SK-N-SH treated with all-trans-retinoic acid at 6 μM for 48 hours (cell line): ENCODE measurements around the gene PDGFRB.

Experiments
- ARNTL ChIP-seq: fragments of 450-650 bp; formaldehyde crosslinking; IDR thresholded peaks from 2 replicates; pipeline ENCODE4 v1.5.0; 2020; ENCODE audit warnings: low read depth, mild to moderate bottlenecking, moderate library complexity, borderline replicate concordance
- BACH2 ChIP-seq: fragments of 250-450 bp; sonication (Bioruptor Pico); IDR thresholded peaks from 2 replicates; pipeline ENCODE4 v1.9.0; 2021; ENCODE audit warnings: mild to moderate bottlenecking, borderline replicate concordance
- ZC3H10 ChIP-seq: fragments of 250-450 bp; sonication (Bioruptor Pico); IDR thresholded peaks from 2 replicates; pipeline ENCODE4 v1.5.1; 2021; ENCODE audit warnings: mild to moderate bottlenecking, moderate library complexity
- TF ChIP-seq, protein P1 (sequence below): fragments of 250-450 bp; sonication (Bioruptor Pico); IDR thresholded peaks from 2 replicates; pipeline ENCODE4 v1.8.0; 2021; ENCODE audit warnings: low read depth, mild to moderate bottlenecking, moderate library complexity, borderline replicate concordance
- TF ChIP-seq, protein P2 (sequence below): fragments of 250-450 bp; sonication (Bioruptor Pico); IDR thresholded peaks from 2 replicates; pipeline ENCODE4 v1.8.0; 2020; ENCODE audit warnings: mild to moderate bottlenecking, moderate library complexity, borderline replicate concordance

GRCh38 chr5:150082889-150083288 lies 72.8 kb downstream of the PDGFRB start:
- TF ChIP-seq BACH2 (CRISPR knock-in tag) (no peak), ZC3H10 (CRISPR knock-in tag) (no peak), ARNTL (CRISPR knock-in tag) (no peak)
- TF ChIP-seq, protein P1, sequence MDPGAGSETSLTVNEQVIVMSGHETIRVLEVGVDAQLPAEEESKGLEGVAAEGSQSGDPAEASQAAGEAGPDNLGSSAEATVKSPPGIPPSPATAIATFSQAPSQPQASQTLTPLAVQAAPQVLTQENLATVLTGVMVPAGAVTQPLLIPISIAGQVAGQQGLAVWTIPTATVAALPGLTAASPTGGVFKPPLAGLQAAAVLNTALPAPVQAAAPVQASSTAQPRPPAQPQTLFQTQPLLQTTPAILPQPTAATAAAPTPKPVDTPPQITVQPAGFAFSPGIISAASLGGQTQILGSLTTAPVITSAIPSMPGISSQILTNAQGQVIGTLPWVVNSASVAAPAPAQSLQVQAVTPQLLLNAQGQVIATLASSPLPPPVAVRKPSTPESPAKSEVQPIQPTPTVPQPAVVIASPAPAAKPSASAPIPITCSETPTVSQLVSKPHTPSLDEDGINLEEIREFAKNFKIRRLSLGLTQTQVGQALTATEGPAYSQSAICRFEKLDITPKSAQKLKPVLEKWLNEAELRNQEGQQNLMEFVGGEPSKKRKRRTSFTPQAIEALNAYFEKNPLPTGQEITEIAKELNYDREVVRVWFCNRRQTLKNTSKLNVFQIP (CRISPR knock-in tag) = no peak
- TF ChIP-seq, protein P2, sequence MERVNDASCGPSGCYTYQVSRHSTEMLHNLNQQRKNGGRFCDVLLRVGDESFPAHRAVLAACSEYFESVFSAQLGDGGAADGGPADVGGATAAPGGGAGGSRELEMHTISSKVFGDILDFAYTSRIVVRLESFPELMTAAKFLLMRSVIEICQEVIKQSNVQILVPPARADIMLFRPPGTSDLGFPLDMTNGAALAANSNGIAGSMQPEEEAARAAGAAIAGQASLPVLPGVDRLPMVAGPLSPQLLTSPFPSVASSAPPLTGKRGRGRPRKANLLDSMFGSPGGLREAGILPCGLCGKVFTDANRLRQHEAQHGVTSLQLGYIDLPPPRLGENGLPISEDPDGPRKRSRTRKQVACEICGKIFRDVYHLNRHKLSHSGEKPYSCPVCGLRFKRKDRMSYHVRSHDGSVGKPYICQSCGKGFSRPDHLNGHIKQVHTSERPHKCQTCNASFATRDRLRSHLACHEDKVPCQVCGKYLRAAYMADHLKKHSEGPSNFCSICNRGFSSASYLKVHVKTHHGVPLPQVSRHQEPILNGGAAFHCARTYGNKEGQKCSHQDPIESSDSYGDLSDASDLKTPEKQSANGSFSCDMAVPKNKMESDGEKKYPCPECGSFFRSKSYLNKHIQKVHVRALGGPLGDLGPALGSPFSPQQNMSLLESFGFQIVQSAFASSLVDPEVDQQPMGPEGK = no peak
